ENCODE measurements around the gene ITGAD. TPM values are rescaled to one million over a fixed set of nuclear protein-coding genes. Genes with fewer than 3 reads are reported as not detected.

Gene ITGAD
- total and polyA plus RNA-seq, 8 donors: 0.04 to 0.35 (median 0.24) TPM; not detected in 2

DNA sequence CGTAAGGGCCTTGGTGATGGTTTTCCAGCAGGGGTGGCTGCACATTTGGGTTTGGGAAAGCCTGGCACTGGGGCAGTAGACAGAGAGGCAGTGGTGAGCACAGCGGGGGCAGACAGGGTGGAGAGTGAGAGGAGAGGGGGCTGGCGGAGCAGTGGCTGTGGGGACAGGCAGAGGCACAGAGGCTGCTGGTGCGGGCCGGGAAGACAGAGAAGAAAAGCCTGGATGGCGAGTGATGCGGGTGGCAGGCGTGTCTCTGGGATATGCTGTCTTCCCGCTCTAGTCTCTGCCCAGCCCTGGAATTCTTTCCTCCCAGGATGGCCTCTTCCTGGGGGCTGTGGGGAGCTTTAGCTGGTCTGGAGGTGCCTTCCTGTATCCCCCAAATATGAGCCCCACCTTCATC is 16.9 kb downstream of the ITGAD start:
- ATAC-seq (no peak), DNase-seq (no peak)
- TF ChIP-seq, protein P1, sequence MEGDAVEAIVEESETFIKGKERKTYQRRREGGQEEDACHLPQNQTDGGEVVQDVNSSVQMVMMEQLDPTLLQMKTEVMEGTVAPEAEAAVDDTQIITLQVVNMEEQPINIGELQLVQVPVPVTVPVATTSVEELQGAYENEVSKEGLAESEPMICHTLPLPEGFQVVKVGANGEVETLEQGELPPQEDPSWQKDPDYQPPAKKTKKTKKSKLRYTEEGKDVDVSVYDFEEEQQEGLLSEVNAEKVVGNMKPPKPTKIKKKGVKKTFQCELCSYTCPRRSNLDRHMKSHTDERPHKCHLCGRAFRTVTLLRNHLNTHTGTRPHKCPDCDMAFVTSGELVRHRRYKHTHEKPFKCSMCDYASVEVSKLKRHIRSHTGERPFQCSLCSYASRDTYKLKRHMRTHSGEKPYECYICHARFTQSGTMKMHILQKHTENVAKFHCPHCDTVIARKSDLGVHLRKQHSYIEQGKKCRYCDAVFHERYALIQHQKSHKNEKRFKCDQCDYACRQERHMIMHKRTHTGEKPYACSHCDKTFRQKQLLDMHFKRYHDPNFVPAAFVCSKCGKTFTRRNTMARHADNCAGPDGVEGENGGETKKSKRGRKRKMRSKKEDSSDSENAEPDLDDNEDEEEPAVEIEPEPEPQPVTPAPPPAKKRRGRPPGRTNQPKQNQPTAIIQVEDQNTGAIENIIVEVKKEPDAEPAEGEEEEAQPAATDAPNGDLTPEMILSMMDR (IDR thresholded peaks at IDR 0.05): no peak
- Histone ChIP-seq H3K27me3 (peaks cover 0 to 20% of the 10 kb centered on the region in 2 donors), H3K27ac (no peak overlapping the region), H3K4me1 (no peaks in the 10 kb centered on the region), H3K4me3 (no peak overlapping the region), H3K36me3 (no peaks in the 10 kb centered on the region), H3K9me3 (no peaks in the 10 kb centered on the region)
- intact Hi-C loops (cut with DNase I): no loop called here

GRCh38 chr16:31411024-31411844 is 18.1 kb downstream of the ITGAD start:
- Histone ChIP-seq H3K27me3 (peaks cover 0 to 20% of the 10 kb centered on the region in 2 donors), H3K4me3 (no peak overlapping the region), H3K9me3 (no peaks in the 10 kb centered on the region), H3K27ac (no peak overlapping the region), H3K4me1 (no peaks in the 10 kb centered on the region), H3K36me3 (no peaks in the 10 kb centered on the region)
- TF ChIP-seq, protein P1 (IDR thresholded peaks at IDR 0.05): no peak
- ATAC-seq: no peak
- no peak for DNase-seq
- intact Hi-C loops (cut with DNase I): no loop called here

GRCh38 chr16:31412750-31413149 is 19.6 kb downstream of the ITGAD start:
- DNase-seq (no peak), ATAC-seq (no peak)
- Histone ChIP-seq H3K4me3 (no peak overlapping the region), H3K27ac (no peak overlapping the region), H3K9me3 (no peaks in the 10 kb centered on the region), H3K36me3 (no peaks in the 10 kb centered on the region), H3K4me1 (no peaks in the 10 kb centered on the region), H3K27me3 (peaks cover 0 to 20% of the 10 kb centered on the region in 2 donors)
- TF ChIP-seq, protein P1 (IDR thresholded peaks at IDR 0.05): no peak
- intact Hi-C loops (cut with DNase I): no loop called here

GRCh38 chr16:31413381-31413780 is 20.2 kb downstream of the ITGAD start:
- H3K27me3 ChIP-seq: peaks cover 0 to 14% of the 10 kb centered on the region in 2 donors
- ATAC-seq (no peak), DNase-seq (no peak)
- H3K9me3 ChIP-seq: no peaks in the 10 kb centered on the region
- intact Hi-C loops (cut with DNase I): no loop called here
- H3K4me3 ChIP-seq: no peak overlapping the region
- no peak overlapping the region for H3K27ac ChIP-seq
- H3K36me3 ChIP-seq: no peaks in the 10 kb centered on the region
- H3K4me1 ChIP-seq: no peaks in the 10 kb centered on the region
- TF ChIP-seq, protein P1 (IDR thresholded peaks at IDR 0.05): no peak

- Histone ChIP-seq H3K9me3 (no peaks in the 10 kb centered on the region), H3K36me3 (no peaks in the 10 kb centered on the region), H3K4me1 (no peaks in the 10 kb centered on the region), H3K27me3 (peaks cover 0 to 13% of the 10 kb centered on the region in 2 donors), H3K27ac (no peak overlapping the region), H3K4me3 (no peak overlapping the region)
- ATAC-seq (no peak), DNase-seq (no peak)
- TF ChIP-seq, protein P1 (IDR thresholded peaks at IDR 0.05): no peak
- intact Hi-C loops (cut with DNase I): no loop called here
These were observed 20.8 kb downstream of the ITGAD start for GRCh38 chr16:31413943-31414342.
